T follicular helper cell (primary cell): ENCODE results near the gene INSRR.

Experiments used
- DNase-seq: peaks from one replicate; pipeline ENCODE4 v3.0.0-alpha.2; 2020; ENCODE audit warnings: low read depth

Gene INSRR

GRCh38 chr1:156874572-156875340 is 15.8 kb upstream of the INSRR start:
- DNase-seq: no peak

GRCh38 chr1:156874142-156874541 is 15.2 kb upstream of the INSRR start:
- DNase-seq: no peak

GRCh38 chr1:156873659-156874058 is 14.7 kb upstream of the INSRR start:
- no peak for DNase-seq

DNA sequence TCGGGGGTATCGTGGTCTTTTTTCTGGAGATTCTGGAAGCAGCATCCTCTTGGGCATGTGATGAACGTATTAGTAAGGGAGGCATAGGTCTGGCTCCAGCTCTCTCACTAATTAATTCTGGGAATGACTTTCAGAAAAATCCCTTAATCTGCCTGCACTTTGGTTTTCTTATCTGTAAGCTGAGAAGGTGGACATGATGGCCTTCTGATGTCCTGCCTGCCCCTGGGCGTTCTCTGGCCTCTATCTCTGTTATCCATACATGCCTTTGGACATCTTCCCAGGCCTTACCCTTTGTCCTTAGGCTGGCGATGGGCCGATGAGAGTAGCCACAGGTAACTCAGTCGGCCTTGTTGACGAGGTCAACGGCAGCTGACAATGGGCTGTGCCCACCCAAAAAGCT is 10.5 kb upstream of the INSRR start:
- DNase-seq: no peak

DNA sequence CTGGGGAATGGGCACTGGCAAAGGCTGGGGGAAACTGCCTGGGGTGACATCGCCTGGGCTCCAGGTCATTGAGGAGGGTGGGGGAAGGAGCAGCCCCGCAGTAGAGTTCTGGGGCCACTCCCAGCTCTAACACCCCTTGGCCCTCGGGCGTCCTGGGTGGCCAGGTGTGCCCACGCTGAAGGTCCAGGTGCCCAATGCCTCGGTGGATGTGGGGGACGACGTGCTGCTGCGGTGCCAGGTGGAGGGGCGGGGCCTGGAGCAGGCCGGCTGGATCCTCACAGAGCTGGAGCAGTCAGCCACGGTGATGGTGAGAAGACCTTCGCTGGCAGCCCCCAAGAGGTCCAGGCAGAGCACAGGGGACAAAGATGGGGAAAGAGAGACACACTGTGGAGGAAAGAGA is 9.4 kb upstream of the INSRR start:
- DNase-seq: no peak

GRCh38 chr1:156866249-156866909 is 7.5 kb upstream of the INSRR start:
- no peak for DNase-seq

- DNase-seq: no peak
Observed at GRCh38 chr1:156865865-156866248, 6.9 kb upstream of the INSRR start.

- no peak for DNase-seq
Observed at GRCh38 chr1:156865258-156865657, 6.3 kb upstream of the INSRR start.

GRCh38 chr1:156864796-156865195 is 5.9 kb upstream of the INSRR start:
- no peak for DNase-seq

DNA sequence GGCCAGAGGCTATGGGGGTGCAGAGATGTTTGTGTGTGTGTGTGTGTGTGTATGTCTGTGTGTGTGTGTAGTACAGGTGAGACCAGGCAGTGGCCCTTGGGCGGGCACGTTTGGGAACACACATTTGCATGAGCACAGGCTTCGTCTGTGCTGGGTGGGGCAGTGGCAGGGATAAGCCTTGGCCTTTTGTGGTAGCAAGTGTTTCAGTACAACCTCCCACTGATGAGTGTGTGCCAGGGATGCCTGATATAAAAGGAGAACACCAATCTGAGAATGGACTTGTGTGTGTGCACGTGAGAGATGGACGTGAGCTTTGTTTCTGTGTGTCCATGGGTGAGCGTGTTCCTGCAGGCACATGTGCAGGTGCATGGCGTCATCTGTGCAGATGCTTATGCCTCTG is 4.7 kb upstream of the INSRR start:
- no peak for DNase-seq

DNA sequence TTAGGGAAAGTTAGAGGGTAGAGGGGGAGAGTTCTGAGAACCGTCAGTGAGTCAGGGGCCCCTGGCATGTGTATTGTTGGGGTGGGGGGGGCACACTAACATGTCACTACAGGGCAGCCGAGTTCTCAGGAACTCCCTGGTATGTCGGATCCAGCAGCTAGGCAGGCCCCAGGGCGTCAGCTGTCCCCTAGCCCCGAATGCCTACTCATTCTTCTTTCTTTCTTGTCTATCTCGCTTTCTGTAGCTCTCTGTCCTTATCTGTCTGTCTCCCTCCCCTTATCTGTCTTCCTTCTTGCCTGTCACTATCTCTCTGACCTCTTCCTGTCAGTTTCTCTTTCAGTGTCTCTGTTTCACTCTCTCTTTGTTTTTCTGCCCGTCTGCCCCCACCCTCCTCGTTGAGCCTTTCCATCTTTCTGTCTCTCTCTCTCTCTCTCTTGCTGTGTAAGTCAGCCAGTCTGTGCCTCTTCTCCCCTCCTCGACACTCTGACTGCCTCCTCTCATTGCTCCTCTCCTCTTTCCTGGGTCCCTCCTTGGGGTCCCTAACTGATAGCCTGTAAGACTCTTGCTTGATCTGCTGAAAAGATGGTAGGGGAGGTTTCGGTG is 4.2 kb upstream of the INSRR start:
- DNase-seq: no peak

DNA sequence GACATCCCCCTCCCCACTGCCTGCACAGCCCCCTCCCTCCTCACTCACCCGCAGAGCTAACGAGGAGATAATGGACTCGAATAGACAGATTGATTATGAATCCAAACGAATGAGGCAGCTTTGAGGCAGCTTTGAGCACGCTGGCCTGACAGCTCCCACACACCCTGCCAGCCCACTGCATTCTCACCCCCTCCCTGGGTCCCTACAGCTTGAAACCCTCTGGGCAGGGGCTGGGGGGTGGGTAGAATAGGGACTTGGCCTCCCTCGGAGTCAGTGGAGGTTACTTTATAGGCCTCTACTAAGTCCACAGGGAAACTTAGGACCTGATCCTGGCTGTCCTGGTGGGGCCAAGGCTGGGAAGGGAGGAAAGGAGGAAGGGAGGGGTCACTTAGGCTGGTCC is 3.7 kb upstream of the INSRR start:
- DNase-seq: no peak

DNA sequence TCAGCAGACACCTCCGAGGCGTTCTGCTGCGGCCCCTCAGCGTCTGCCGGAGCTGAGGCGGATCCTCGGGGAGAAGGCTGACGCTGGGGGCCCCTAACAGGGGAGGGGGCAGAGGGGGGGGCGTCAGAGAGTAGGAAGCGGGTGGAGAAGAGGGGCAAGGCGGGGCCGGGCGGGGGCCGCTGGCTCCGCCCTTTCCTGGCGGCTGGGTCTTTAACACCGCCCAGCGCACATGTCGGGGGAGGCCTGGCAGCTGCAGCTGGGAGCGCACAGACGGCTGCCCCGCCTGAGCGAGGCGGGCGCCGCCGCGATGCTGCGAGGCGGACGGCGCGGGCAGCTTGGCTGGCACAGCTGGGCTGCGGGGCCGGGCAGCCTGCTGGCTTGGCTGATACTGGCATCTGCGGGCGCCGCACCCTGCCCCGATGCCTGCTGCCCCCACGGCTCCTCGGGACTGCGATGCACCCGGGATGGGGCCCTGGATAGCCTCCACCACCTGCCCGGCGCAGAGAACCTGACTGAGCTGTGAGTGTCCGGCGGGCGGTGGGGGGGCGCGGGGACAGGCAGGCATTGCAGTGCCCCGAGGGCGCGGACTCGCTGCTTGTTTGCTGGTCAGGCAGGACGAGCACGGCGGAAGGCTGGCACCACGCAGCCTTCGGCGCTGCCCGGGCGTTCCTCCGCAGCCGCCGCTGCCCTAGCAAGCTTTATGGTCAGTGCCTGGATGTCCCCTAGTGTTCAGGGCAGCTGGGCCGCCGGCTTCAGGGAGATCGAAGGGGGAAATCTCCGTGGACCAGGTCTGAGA is 1.9 kb upstream of the INSRR start, which contains the start of gene NTRK1:
TSS of gene NTRK1 (plus strand) at position 238 of the 796 bp plus-strand sequence. CDS start at position 308, 70 bp downstream.
- DNase-seq: peak; percentile 40

- peak; percentile 30 for DNase-seq
Observed at GRCh38 chr1:156860113-156860627, 1.3 kb upstream of the INSRR start.

- DNase-seq: no peak
Observed at GRCh38 chr1:156859523-156860112, 701 bp upstream of the INSRR start.

- no peak for DNase-seq
Observed at GRCh38 chr1:156858555-156858956, 361 bp downstream of the INSRR start.

DNA sequence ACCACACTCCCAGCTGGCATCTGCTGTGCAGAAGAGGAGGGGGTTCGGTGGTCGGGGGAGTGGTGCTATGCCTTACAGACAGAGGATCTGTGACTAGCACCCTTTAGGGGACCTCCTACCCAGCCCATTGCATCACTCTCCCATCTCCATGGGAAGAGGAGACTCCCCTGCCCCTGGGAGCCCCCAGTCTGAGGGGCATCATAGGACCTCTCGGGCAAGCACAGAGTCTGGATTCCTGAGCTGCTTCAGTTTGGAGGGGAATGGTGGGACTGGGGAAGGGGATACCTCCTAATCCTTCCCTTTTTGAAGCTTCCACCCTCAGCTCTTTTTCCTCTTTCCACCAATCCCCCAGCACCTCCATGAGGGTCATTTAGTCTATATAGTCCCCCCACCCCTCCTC is 1.4 kb downstream of the INSRR start:
- no peak for DNase-seq

DNA sequence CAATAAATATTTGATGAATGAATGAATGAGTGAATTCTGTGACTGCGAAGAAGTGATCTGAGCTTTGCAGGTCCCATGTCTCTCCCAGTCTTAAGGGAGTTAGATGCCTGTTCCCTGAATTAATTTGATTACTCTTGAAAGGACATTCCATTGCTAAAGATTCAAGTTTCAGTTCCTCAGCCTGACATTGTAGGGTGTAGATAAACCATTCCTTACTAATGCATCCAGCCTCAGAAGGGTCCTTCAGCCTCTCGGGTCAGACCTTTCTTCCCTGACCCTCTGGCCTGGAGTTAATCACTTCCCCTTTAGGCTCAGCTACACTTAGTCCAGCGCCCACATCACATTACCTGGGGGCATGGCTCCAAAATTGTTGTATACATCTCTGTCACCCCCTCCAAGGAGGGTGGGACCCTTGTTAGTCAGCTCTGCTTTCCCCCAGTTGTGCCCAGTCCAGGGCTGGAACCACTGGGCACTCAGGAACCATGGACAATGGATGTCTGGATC is 2.6 kb downstream of the INSRR start:
- DNase-seq: no peak

- no peak for DNase-seq
Observed at GRCh38 chr1:156854634-156855033, 4.3 kb downstream of the INSRR start.

- DNase-seq: no peak
Observed at GRCh38 chr1:156853761-156854160, 5.2 kb downstream of the INSRR start.

- no peak for DNase-seq
Observed at GRCh38 chr1:156852418-156852874, 6.5 kb downstream of the INSRR start.
